ENCODE results near the gene SYAP1.
"Not testable (repeated sequence)": the region's sequence is repeated elsewhere in the genome, so short reads cannot be mapped to it uniquely, and the experiment has no call there.

The SYAP1 gene

GRCh38 chrX:16719334-16720084 lies at the start of gene SYAP1:
Gene SYAP1 (plus strand): TSS chrX:16719612. CDS start chrX:16719725, 113 bp downstream.
- DNase-seq = peak; percentile 84 to 88

- DNase-seq = no peak
Observed at GRCh38 chrX:16671005-16671404, 48.4 kb upstream of the SYAP1 start.

GRCh38 chrX:16678689-16679088 lies 40.7 kb upstream of the SYAP1 start:
- DNase-seq = no peak

- no peak for DNase-seq
Observed at GRCh38 chrX:16683007-16683664, 36.3 kb upstream of the SYAP1 start.

- DNase-seq = no peak
Observed at GRCh38 chrX:16687514-16687913, 31.9 kb upstream of the SYAP1 start.

- DNase-seq = no peak
Observed at GRCh38 chrX:16695079-16695676, 24.2 kb upstream of the SYAP1 start.

- DNase-seq = no peak
Observed at GRCh38 chrX:16696956-16697355, 22.5 kb upstream of the SYAP1 start.

GRCh38 chrX:16699389-16699788 lies 20.0 kb upstream of the SYAP1 start:
- DNase-seq = no peak

- no peak for DNase-seq
Observed at GRCh38 chrX:16700734-16701133, 18.7 kb upstream of the SYAP1 start.

- DNase-seq = no peak
Observed at GRCh38 chrX:16702700-16703599, 16.5 kb upstream of the SYAP1 start.

GRCh38 chrX:16705370-16705769 lies 14.0 kb upstream of the SYAP1 start:
- no peak for DNase-seq

- no peak for DNase-seq
Observed at GRCh38 chrX:16708016-16708415, 11.4 kb upstream of the SYAP1 start.

GRCh38 chrX:16711219-16711811 lies 8.1 kb upstream of the SYAP1 start:
- no peak for DNase-seq

GRCh38 chrX:16711893-16712547 lies 7.4 kb upstream of the SYAP1 start:
- no peak for DNase-seq

GRCh38 chrX:16712548-16713155 lies 6.8 kb upstream of the SYAP1 start, which contains the start of gene CTPS2:
Gene CTPS2 (minus strand): TSS chrX:16712669. CDS start chrX:16702902, 9,767 bp downstream.
- peak; percentile 23 to 26 for DNase-seq

GRCh38 chrX:16714504-16714903 lies 4.9 kb upstream of the SYAP1 start:
- no peak for DNase-seq

- not testable (repeated sequence) for DNase-seq
Observed at GRCh38 chrX:16715638-16716037, 3.8 kb upstream of the SYAP1 start.

GRCh38 chrX:16716451-16716850 lies 3.0 kb upstream of the SYAP1 start:
- DNase-seq = not testable (repeated sequence)

GRCh38 chrX:16718824-16719333 lies 533 bp upstream of the SYAP1 start:
- no peak for DNase-seq

GRCh38 chrX:16722481-16722880 lies 3.1 kb downstream of the SYAP1 start:
- no peak for DNase-seq

GRCh38 chrX:16725072-16725471 lies 5.7 kb downstream of the SYAP1 start:
- no peak for DNase-seq

All from NCI-H187 (cell line).